NOMO-1 treated with dmso at 0.1 percent for 144 hours (cell line): ENCODE measurements around the gene ST8SIA2.

Experiments
- DNase-seq: peaks from one replicate; lab custom pipeline; 2025; ENCODE audit not compliant: unreplicated experiment; lab: John Stamatoyannopoulos, UW

Gene ST8SIA2

GRCh38 chr15:92393071-92393979 is at the start of gene ST8SIA2:
Gene ST8SIA2, plus strand, starts transcription at chr15:92393881. Its CDS starts 184 bp downstream, at chr15:92394065.
- DNase-seq: no peak

DNA sequence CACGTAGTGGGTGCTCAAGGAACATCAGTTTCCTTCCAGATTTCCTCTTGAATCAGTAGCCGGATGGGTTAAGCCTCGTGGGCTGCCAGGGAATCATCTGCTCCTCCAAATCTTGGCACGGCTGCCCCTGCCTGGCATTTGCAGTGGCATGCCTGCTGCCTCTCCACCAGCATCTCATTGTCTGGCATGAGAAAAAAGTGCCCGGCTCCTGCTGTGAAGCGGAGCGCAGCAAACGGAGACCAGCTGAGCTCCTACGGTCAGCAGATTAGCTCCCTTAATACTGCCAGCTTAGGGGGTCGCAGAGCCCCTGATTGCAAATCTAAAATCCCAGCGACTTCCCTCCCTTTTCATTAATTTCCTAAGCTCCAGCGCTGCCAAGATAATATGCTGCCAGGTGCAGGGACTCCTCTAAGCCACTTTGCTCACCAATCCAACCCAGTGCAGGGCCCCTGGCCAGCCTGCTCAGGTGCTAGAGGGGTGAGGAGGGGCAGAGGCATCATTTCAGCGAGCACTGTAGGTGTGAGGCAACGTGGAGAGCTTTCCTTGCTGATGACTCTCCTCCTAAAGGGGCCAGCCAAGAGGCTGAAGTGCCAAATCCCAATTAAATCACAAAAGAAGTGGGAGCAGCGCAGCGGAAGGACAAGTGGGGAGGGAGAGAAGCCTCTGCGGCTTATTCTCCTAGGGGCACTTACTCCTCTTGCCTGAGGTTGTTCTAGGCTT is 49.6 kb upstream of the ST8SIA2 start:
- no peak for DNase-seq

- no peak for DNase-seq
These were observed 47.6 kb upstream of the ST8SIA2 start for GRCh38 chr15:92346063-92346462.

DNA sequence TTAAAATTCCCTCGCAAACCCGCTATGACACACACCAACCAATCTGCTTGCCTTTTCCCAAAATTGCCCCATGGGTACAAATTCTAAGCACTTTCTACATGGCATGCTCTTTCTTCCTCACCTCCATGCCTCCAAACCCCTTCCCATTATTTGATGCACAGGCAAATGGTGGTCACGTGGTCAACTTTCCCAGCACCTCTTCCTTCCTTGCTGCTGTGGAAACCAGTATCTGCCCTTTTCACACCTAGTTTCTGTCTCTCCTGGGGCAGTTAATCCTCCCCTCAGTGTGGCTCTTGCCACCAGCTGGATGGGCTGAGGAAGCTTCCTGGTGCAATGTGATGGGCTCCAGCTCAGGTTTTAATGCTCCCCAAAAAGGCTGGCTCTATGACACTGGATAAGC is 38.4 kb upstream of the ST8SIA2 start:
- DNase-seq: no peak

GRCh38 chr15:92361321-92362000 is 32.2 kb upstream of the ST8SIA2 start:
- DNase-seq: no peak

- no peak for DNase-seq
These were observed 31.7 kb upstream of the ST8SIA2 start for GRCh38 chr15:92362001-92362350.

DNA sequence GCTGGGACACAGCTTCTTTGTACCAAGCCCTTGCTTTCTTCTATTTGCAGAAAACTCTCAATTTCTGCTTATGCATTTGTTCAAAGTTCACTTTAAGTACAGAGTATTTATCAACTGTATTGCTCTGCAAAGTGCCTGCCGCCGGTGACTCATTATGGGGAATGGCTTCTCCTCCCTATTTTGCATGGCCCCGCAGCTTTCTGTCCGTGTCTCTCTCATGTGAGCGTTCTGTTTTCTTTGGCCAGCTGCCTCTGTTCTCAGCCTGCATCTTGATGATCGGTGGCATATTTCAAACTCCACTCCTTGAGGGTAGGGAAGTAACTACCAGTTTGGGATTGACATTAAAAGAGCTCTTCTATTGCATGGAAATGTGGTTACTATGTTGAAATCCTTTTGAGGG is 28.6 kb upstream of the ST8SIA2 start:
- DNase-seq: no peak

- no peak for DNase-seq
These were observed 27.8 kb upstream of the ST8SIA2 start for GRCh38 chr15:92365906-92366305.

- no peak for DNase-seq
These were observed 27.3 kb upstream of the ST8SIA2 start for GRCh38 chr15:92366381-92366780.

DNA sequence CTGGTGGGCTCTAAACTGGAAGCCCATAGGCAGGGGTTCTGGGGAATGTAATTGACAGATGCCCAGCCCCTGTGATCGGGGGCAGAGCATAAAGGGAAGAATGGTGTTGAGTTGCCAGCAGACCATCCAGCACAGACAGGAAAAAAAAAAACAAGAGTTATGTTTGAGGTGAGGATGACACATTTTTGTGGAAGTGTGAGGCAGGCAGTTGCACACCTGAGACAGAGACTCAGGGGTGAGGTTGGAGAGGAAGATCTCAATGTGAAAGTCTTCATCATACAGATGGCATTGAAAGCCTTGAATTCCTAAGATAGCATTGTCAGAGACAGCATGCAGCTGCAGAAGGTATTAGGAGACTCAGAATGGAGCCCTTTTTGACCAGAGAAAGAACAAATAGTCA is 18.6 kb upstream of the ST8SIA2 start:
- DNase-seq: no peak

DNA sequence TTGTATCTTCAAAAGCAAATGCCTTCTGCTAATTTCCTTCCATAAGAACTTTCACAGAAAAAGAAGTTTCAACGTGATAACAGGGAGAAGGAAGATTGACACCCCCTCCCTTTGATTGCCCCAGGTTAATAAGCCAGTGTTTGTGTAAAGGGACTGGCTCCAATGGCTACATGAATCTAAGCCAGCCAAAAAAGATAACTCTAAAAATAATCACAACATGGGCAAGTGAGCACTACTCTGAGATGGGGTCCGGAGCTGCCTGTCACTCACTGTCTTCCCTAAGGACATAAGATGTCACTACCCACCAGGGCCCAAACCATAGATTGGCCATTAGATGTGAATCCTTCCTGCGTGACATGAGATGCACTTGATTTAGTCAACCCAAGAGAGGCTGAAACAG is 17.6 kb upstream of the ST8SIA2 start:
- no peak for DNase-seq

DNA sequence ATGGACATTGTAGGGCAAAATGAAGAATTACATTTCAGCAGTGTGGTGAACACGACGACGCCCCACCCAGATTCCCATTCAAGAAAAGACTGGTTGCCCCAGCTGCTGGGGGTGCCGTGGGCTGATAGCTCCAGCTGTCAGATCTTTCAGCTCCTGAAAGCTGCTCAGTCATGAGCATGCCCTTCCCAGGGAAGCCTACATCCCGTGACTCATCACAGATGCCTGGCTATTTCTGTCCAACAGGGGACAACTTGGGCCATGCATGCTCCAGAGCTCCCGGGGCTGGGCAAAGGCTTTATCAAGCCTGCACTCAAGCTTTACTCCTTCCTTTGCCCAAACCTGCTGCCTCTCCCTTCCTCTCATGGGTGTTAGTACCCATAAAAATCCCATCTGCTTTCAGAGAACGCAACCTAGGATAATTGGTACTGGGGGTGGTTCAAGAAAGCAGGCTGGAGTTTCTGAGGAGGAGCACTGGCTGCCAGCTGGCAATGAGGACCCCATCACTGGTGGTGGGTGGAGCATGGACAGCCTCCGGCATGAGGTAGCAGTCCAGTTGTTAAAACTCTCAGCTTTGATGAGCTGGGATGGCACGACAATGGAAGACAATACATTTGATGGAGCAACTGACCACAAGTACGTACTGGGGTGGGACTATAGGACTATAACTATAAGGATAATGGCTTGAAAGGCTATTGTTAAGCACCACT is 16.4 kb upstream of the ST8SIA2 start:
- no peak for DNase-seq

GRCh38 chr15:92383519-92384324 is 10.0 kb upstream of the ST8SIA2 start:
- DNase-seq: no peak

DNA sequence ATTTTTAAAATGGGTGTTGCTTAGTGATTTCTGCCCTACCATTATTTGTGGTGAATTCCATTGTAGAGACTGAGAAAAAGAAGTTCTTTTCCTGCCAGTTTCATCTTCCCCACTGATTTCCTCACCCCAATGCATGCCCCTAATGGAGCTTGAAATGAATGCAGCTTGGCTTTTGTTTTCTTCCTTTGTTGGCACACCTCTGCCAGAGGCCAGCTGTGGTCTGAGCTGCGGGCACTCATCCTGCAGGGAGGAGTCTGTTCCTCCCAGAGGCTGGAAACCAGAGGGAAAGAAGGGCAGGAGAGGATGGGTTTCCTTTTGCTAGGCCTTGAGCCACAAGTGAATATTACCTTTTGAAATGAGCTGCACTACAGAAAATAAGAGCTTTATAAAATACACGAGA is 9.3 kb upstream of the ST8SIA2 start:
- no peak for DNase-seq

DNA sequence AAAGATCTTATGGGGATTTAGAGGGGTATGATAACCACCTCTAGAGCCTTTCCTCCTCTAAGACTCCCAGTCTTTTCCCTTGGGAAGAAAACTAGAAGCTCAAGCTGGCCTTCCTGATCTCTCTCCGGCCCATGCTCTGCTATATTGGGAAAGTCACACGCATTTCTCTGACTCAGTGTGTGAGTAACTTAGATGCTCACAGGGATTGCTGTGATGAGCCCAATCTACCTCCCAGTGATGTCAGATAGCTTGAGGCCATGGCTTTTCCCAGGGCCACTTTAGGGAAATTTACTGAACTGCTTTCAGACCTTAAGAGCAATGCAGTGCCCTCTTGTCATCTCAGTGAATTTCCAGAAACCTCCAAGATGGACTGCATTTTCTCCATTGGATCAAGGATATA is 8.6 kb upstream of the ST8SIA2 start:
- DNase-seq: no peak

DNA sequence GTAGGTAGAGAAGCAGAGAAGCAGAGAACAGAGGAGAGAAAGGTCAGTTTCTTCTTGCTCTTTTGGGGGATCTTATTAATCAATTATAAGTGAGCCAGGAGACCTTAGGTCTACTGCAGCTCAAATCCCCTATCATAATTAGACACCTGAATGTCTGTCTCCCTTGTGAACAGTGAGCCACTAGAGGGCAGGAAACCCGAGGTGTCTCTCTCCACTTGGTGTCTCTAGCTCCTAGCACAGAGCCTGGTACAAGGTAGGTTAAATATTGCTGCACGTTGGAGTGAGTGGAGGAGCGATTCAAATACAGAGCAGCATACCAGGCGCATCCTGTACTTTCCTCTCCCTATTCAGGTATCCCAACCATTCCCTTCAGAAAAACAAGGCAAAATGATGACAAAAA is 2.0 kb upstream of the ST8SIA2 start:
- DNase-seq: no peak

DNA sequence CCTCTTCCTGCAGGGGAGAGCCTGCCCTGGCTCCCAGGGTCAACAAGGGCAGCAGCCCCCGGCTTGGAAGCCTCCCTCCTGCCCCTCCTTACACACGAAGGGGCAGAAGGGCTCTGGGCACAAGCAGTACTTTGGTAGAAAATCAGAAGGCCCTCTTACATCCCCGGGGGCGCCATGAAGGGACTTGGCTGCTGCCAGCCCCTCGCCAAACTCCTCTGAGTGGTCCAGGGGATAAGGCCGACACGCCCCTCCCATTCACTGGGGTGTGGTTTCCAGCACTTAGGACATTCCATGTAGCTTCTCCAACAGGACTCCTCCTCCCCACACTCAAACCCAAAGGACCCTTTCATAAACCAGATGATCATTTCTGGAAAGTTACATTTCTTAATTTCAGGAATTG is 1.2 kb upstream of the ST8SIA2 start:
- DNase-seq: no peak

DNA sequence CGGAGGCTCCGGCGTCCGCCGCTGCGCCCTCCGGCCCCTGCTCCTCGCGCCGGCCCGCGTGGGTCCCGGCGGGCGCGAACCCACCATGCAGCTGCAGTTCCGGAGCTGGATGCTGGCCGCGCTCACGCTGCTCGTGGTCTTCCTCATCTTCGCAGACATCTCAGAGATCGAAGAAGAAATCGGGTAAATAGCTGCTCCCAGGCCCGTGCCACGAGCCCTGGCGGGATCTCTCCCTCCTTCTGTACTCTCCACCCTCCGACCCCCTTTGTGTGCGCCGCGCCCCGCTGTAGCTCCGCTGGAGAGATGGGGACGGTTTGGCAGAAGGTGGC is 263 bp downstream of the ST8SIA2 start:
- no peak for DNase-seq

GRCh38 chr15:92394309-92395097 is 822 bp downstream of the ST8SIA2 start:
- no peak for DNase-seq
